Measurements from ENCODE around the gene PDE7B.

PDE7B gene

DNA sequence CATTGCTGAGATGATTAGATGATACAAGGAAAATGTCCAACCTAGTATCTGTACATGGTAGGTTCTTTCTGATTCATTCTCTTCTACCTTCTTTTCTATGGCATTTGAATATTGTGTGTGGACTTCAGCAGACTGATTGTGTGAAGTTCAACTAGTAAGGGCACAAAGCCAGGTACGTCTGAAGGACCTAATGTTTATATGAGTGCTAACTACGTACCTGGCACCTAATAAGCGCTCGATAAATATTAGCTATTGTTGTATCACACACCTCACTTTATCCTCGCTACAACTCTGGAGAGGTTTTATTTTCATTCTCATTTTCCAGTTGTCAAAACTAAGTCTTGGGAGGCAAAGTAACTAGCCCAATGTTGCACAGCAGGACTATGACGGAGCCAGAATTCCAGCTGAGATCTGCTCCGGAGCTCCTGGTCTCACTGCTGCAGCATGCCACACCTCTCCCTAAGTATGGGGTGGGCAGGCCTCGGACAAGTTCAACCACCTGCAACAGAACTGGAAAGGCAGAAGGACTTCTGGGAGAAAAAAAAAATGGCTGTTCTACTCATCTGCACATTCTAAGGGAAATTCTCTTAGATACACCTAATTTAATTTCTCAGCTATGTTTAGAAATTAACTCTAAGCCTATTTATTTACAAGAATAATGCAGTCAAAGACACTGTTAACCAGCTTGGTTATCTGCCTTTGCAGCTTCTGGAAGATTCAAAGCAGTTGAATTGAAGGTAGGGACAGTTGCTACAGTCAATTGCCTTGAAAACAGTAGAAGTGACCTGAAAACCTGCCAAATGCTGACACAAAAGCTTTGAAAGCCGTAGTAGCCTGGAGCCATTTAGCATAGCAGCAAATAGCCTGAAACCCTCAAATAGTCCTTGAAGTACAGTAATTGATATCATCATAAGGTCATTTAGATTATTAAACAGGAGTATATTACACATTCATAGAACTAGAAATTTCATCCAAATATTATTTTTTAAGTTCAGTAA, 165.0 kb downstream of the PDE7B start:
- TF ChIP-seq GATA3 (IDR thresholded peaks at IDR 0.05; ENCODE audit: low read depth, low read length): no peak
- no peak for TF ChIP-seq GATA2 (IDR thresholded peaks at IDR 0.05; ENCODE audit: low read depth, low read length)

DNA sequence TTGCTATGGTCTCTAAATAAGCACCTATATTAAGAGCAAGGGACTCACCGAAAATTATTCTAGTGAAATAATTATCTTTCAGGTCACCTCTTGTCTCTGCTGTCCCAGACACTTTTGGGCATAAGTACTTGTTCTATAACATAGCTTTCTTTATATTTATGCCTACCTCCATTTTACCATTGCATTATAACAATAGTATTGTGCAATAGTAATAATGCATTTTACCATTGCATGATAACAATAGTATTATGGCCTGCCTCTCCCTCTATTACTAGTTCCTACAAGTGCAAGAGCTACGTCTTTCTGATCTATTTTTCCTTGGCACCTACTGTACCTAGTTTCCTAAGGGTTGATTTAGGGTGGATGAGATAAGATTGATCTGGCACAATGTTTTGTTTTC, 169.2 kb downstream of the PDE7B start:
- TF ChIP-seq GATA3 (IDR thresholded peaks at IDR 0.05; ENCODE audit: low read depth, low read length): no peak

DNA sequence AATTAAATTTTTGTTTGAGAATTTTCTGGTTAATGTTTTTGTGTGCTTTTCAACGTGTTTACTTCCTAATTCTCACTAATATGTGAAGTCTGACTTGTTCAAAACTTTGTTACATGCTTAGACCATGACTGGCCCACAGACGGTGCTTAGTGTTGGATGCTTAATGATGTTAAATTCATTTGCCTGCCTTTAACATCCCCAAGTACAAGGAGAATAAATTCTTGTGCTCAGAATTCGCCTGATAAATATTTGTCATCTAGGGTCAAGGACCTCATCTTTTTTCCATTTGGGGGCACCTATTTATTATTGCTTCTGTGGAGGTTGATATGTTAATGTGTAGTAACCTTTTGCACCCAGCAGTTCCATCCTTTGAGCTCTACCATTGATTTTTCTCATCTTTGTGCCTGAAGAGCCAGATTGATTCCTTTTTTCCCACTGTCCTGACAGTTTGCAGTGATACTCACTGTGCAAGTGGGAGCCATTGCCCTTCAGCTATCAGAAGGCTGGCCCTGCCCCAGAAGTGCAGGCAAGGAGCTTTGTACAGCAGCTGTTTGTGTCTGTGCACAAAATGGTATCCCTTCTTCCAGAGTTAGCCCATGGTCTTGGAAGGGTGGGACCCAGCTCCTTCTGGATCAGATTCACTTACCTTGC, 170.8 kb downstream of the PDE7B start:
- TF ChIP-seq GATA2 (IDR thresholded peaks at IDR 0.05; ENCODE audit: low read depth, low read length) (no peak), GATA3 (IDR thresholded peaks at IDR 0.05; ENCODE audit: low read depth, low read length) (no peak)

- TF ChIP-seq GATA3 (IDR thresholded peaks at IDR 0.05; ENCODE audit: low read depth, low read length) (no peak), GATA2 (IDR thresholded peaks at IDR 0.05; ENCODE audit: low read depth, low read length) (no peak)
Measured at GRCh38 chr6:136024711-136025110, 173.2 kb downstream of the PDE7B start.

GRCh38 chr6:136025736-136026135, 174.2 kb downstream of the PDE7B start:
- TF ChIP-seq GATA2 (IDR thresholded peaks at IDR 0.05; ENCODE audit: low read depth, low read length) (no peak), GATA3 (IDR thresholded peaks at IDR 0.05; ENCODE audit: low read depth, low read length) (no peak)

DNA sequence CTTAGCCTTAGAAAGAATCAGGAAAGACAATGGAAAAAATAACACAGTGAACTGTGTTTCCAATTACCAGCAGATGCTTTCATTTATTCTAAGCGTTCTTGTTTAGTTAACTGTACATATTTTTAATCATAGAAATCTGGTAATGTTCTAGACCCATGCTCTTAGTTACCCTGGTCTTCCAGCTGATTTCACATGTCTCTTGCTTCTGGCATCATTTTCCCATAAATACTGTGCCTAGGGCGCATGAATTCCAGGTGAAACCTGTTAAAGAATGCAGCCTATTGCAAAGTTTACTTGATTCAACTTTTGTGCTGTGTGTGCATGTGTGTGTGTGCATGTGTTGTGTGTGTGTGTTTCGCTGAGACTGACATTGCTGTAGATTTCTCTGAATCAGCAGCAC, 178.6 kb downstream of the PDE7B start:
- TF ChIP-seq GATA2 (IDR thresholded peaks at IDR 0.05; ENCODE audit: low read depth, low read length): no peak; the same call in 1 of the 2 replicates
- no peak for TF ChIP-seq GATA3 (IDR thresholded peaks at IDR 0.05; ENCODE audit: low read depth, low read length)

DNA sequence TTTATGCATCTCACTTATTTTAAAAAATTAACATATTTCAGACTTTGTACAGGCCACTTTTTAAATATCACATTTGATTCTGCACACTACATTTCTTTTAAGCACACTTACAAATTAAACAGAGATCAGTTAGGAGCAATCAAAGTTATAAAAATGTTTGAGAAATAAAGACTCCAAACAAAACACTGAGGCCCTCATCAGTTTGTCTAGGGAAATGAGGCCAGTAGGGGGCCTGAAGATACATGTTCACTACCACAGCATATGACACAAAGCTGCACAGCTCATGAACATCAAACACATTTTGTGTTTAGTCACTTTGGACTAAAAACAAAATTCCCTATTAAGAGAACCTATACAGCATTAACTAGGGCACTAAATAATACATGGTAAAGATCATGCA, 180.5 kb downstream of the PDE7B start:
- TF ChIP-seq GATA3 (IDR thresholded peaks at IDR 0.05; ENCODE audit: low read depth, low read length) (no peak), GATA2 (IDR thresholded peaks at IDR 0.05; ENCODE audit: low read depth, low read length) (no peak)

DNA sequence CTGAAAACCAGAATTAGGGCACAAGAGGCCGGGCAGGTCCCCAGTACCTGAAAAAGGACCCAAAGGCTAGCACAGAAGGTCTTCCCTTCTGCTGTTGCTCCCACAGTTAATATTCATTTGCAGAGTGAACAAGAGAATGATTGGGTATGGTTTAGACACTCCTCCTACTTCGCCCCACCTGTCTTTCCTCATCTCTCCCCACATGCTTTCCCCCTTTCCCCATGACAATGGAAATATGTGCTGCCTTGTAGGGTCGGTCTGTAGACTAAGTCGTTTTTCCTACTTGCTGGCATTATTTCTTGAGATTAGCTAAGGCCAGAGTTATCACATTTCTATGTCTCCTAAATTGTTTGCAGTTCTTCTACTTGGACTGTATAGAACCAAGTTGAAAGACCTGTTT, 181.9 kb downstream of the PDE7B start:
- TF ChIP-seq GATA3 (IDR thresholded peaks at IDR 0.05; ENCODE audit: low read depth, low read length) (no peak), GATA2 (IDR thresholded peaks at IDR 0.05; ENCODE audit: low read depth, low read length) (no peak)

DNA sequence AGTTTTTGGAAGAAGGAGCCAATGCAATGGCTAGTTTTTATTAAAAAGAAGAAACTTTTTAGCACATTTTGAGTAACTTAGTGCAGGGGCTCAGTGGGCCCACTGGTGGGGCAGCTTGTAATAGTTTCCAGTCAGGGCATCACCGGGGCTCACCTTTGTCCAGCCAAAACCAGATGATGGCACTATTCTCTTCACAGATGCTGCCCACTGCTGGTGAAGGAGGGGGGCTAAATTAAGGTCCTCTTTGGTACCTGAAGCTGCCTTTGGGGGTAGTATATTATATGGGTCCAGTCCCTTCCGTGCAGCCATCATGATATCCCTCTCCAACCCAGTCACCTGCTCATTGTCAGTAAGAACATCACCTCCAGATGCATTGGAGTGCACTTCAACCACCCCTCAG, 182.9 kb downstream of the PDE7B start:
- TF ChIP-seq GATA2 (IDR thresholded peaks at IDR 0.05; ENCODE audit: low read depth, low read length) (no peak), GATA3 (IDR thresholded peaks at IDR 0.05; ENCODE audit: low read depth, low read length) (no peak)

- TF ChIP-seq GATA3 (IDR thresholded peaks at IDR 0.05; ENCODE audit: low read depth, low read length) (no peak), GATA2 (IDR thresholded peaks at IDR 0.05; ENCODE audit: low read depth, low read length) (no peak)
Measured at GRCh38 chr6:136035378-136036070, 184.0 kb downstream of the PDE7B start.

DNA sequence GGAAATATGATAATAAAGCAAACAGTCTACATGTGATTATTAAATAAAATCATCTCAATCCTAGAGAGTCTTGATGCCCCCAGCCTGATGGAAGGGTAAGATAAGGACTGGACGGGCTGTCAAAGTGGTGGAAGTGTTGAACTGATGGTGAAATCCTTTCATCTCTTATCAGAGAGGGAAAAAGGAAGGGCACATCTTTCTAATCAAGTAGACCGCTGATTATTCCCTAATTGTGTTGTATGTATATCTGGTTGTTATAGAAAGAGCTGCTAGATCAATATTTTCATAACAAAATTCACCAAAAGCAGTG, 184.5 kb downstream of the PDE7B start:
- 0 out of 2 replicates have a peak, but pooled peaks have one; percentile 26 for TF ChIP-seq GATA3 (IDR thresholded peaks at IDR 0.05; ENCODE audit: low read depth, low read length)
- peak; percentile 38; the same call in 1 of the 2 replicates for TF ChIP-seq GATA2 (IDR thresholded peaks at IDR 0.05; ENCODE audit: low read depth, low read length)

- TF ChIP-seq GATA2 (IDR thresholded peaks at IDR 0.05; ENCODE audit: low read depth, low read length): no peak
- TF ChIP-seq GATA3 (IDR thresholded peaks at IDR 0.05; ENCODE audit: low read depth, low read length): no peak
Measured at GRCh38 chr6:136036601-136037000, 185.1 kb downstream of the PDE7B start.

DNA sequence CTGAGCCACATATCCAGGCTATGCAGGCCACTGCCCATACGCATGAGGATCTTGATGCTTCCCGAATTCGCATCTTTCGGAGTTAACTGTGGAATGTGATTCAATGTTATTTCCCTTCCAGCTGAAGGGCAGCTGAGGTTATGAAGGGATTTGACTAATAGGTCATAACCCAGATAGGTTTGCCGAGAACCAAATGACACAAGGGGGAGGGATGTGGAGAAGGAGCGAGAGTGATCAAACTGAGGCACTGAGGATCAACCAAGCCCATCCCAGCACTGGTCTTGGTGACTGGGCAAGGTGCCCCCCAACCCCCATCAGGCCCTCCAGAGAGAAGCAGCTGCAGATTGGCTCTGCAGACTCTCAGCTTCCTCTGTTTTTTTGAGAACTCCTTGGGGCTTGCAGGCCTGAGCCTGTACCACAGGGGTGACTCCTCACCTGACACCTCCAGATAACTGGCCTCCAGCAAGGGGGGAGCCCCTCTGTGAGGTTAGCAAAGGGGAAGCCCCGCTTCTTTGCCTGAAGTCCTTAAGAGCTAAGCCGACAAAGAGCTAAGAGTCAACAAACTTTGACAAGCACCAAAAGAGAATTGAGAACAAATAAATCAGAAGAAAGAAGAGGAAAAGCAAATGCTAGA, 185.9 kb downstream of the PDE7B start:
- TF ChIP-seq GATA3 (IDR thresholded peaks at IDR 0.05; ENCODE audit: low read depth, low read length): no peak
- TF ChIP-seq GATA2 (IDR thresholded peaks at IDR 0.05; ENCODE audit: low read depth, low read length): no peak

- TF ChIP-seq GATA3 (IDR thresholded peaks at IDR 0.05; ENCODE audit: low read depth, low read length): no peak
- no peak for TF ChIP-seq GATA2 (IDR thresholded peaks at IDR 0.05; ENCODE audit: low read depth, low read length)
Measured at GRCh38 chr6:136037876-136038460, 186.5 kb downstream of the PDE7B start.
